Cerebellar nuclear complex (tissue), 1 donor: Measurements from ENCODE around the gene SLC66A1.

Experiments used
- DNase-seq, 2 experiments: peaks; one replicate each; lab custom pipeline; 2025; lab: John Stamatoyannopoulos, UW

The SLC66A1 gene

GRCh38 chr1:19325958-19326747 is 14.0 kb downstream of the SLC66A1 start:
- no peak for DNase-seq

DNA sequence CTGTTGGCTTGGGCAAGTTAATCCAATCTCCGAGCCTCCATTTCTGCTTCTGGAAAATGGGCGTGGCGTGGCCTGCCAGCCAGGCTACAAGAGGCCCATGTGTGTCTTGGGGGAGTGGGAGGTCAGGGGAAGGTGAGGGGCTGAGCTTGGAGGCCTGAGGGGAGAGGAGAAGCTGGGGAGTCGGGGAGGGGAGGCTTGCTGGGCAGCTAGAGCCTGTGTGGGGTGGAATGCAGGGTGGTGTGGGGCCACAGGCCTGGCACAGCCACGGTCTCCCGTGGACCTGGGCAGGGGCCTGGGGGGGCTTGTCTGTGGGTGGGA is 14.6 kb downstream of the SLC66A1 start:
- no peak for DNase-seq

DNA sequence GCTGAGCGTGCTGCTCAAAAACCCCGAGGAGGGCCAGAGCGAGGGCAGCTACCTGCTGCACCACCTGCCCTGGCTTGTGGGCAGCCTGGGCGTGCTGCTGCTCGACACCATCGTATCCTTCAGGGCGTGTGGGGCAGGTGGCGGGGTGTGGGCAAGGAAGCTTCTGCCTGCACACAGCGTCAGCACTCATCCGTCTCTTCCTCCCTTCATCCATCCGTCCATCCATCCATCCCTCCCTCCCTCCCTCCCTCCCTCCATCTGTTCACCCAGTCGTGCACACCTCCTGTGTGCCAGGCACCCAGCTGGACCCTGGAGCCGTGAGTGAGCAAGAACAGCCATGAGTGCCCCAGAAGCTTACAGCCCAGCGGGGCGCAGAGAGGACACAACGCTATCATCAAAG is 15.2 kb downstream of the SLC66A1 start:
- DNase-seq = no peak

DNA sequence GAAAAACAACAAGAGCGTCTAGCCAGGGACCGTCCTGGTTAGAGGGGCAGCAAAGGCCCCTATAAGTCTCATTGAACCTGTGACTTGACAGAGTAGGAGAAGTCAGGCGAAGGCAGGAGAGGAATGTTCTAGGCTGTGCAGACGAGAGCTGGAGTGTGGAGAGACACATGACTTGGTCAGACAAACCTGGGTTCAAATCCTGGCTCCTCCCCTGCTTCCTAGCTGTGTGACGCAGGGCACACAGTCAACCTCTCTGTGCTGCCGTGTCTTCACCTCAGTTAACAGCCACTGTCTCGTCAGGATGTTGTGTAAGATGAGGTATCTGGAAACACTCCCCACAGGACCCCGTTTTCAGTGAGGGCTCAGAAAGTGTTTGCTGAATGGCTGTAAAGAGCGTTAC is 15.6 kb downstream of the SLC66A1 start:
- no peak for DNase-seq

- no peak for DNase-seq
These were observed 16.4 kb downstream of the SLC66A1 start for GRCh38 chr1:19328486-19328885.

DNA sequence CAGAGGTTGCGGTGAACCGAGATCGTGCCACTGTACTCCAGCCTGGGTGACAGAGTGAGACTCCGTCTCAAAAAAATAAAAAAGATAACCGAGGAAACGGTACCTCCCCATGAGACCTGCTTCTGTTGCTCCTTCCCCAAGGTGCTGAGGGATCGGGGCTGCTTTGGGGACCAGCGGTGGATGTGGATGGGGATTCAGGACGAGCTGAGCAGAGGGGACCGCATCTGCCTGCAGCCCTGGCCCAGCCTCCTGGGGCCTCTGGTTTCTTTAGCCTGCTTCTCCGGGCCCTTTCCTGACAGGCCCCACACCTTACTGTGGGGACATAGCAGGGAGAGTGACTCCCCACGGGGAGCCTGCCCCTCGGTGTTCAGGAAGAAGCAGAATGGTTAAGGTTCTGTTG is 17.1 kb downstream of the SLC66A1 start:
- DNase-seq = no peak

GRCh38 chr1:19329611-19330010 is 17.5 kb downstream of the SLC66A1 start:
- no peak for DNase-seq

DNA sequence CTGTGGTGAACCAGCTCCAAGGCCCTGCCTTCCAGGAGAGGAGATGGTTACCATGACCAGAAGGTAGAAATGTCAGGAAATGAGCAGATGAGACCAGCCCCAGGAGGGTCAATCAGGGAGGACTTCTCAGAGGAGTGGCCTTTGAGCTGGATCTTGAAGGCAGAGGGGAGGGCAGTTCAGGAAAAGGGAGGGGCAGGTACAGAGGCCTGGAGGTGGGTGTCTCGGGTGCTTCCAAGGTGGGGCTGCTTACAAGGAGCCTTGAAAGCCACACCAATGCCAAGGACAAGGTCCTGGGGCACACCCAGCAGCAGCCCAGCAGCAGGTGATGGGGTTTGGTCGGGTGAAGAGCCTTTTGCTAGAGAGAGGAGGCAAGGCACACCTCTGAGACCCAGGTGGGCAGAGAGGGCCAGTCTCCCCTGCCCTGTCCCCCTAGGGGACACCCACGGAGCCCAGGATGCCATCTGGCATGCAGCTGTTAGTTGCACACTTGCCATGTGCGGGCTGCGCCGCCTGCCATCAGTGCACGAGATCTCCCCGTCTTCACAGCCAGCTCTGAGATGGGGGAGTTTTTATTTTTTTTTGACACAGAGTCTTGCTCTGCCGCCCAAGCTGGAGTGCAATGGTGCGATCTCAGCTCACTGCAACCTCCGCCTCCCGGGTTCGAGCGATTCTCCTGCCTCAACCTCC is 18.5 kb downstream of the SLC66A1 start:
- no peak for DNase-seq

DNA sequence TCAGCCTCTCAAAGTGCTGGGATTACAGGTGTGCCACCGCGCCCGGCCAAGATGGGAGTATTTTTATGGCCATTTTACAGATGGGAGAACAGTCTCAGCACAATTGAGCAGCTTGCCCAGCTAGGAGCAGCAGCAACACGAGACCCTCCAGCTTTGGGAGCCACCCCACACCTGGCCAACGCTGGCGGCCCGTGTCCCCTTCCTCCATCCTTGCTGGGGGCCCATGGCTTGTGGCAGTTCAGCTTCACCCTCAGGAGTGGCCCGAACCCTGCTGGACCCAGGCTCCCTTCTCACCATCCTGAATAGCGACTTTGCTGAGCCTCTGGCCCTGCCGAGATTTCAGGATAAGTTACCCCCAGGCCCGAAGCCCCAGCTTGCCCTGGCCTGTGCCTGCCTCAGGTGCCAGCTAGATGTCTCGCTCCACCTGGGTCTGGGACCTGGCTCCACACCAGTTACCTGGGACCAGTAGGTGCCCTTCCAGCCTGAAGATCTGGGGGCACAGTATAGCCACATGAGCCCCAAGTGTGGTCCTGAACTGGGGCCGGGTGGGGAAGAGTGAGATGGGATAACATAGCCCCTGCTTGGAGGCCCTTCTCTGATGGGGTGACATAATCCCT is 19.2 kb downstream of the SLC66A1 start:
- no peak for DNase-seq

- no peak for DNase-seq
These were observed 20.7 kb downstream of the SLC66A1 start for GRCh38 chr1:19332832-19333231.

DNA sequence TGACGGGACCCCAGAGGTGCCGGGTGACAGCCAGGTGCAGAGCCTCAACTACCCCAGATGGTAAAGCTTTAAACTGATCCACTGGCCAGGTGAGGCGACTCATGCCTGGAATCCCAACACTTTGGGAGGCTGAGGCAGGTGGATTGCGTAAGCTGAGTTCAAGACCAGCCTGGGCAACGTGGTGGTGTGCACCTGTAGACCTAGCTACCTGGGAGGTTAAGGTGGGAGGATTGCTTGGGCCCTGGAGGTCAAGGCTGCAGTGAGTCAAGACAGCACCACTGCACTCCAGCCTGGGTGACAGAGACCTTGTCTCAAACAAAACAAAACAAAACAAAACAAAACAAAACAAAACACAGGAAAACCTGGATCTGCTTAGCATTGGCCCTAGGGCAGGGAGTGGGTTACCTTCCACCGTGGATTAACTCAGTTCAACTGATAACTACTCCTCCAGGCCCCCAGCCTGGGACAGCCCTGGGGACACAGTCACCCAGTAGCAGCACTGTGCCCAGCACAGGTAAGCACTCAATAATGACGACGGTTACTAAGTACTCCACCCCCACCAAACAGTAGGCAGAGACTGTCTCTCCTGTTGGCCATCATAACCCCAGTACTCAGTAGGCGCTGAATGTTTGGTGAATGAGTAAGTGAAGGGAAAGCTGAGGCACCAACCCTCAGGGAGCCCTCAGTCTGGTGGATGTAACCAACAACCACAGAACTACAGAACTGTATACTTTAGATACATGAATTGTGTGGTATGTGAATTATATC is 21.6 kb downstream of the SLC66A1 start:
- no peak for DNase-seq

DNA sequence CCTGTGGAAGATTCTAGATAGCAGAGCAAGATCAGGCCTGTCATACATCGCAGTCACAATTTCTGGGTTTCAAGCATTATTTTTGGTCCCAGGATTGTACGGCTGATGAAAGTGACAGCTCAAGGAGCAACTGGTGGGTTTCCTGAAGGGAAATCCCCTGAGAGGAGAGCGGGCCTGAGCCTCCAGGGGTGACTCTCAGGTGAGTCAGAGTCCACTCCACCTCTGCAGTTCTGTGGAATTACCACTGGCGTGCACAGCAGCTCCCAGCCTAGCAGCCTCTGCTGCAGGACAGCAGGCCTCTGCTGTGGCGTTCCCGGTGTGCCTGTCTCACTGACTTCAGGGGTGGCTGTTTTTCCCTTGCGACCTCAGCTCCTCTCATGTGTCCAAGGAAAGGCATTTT is 24.4 kb downstream of the SLC66A1 start:
- DNase-seq = no peak

- DNase-seq = no peak
These were observed 25.2 kb downstream of the SLC66A1 start for GRCh38 chr1:19337289-19337688.

GRCh38 chr1:19338323-19338762 is 26.2 kb downstream of the SLC66A1 start:
- no peak for DNase-seq

DNA sequence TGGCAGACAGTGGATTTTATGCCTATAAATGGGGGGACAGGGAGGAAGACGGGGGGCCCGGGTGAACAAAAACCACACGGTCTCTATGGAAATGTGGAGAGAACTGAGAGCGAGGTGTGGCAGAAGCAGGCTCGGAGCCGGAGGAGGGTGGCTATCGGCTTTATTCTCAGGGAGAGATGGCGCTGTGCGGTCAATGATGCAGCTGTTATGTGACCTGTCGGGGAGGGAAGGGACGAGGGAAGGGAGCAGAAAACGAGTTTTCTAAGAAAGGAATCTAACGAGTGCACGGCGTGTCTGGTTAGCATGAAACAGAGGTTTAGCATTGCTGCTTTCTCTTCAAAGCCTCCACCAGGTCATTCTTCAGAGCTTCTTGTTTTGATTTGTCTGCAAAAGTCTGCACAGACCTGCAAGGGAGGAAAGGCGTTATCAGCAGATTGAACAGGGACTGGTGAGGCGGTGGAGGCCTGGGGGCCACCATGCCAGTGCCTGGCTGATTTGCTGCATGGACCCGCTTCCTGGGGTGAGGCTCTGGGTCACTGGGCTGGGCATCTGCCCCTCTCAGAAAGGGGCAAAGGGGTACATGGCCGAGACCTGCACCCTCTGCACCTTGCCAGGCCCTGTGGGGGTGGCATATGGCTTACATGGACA is 27.2 kb downstream of the SLC66A1 start:
- no peak for DNase-seq

GRCh38 chr1:19340387-19340937 is 28.3 kb downstream of the SLC66A1 start:
- DNase-seq = no peak

DNA sequence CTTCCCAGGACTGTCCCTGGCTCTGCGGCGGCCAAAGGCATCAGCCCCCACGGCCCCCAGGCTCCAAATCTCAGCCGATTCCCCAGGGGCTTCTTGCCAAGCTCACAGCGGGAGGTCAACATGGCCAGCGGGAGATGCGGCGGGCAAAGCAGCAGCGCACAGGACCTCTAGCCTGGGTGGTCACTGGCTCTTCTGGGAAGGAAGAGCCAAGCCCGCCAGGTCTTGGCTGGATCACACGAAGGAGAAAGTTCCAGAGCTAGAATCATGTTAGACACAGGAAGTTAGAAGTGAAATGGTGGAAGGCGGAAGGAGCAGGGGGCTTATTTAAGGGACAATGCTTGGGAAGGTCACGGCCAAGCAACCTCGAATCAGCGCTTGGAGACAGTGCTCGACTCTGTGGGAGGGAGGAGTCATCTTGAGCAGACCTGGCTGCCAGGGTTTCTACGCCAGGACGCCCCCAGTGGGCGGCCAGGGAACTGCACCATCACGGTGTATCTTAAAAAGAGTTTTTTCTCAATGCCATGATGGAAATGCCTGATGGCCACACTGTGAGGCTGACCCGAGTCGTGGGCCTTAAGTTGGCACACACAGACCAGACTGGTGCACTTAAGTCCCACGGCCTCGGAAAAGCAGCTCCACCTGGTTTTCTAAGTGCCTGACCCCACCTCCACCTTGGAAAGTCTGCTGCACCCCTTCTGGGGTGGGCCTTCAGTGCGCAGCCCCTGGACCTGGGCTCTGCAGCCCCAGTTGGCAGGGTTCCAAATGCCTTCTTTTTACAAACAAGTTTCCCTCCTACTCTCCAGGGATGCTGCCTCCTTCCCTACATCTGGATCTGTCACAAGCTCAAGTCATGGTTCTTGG is 29.3 kb downstream of the SLC66A1 start:
- peak in 1 of 2 experiments; percentile 15 for DNase-seq

DNA sequence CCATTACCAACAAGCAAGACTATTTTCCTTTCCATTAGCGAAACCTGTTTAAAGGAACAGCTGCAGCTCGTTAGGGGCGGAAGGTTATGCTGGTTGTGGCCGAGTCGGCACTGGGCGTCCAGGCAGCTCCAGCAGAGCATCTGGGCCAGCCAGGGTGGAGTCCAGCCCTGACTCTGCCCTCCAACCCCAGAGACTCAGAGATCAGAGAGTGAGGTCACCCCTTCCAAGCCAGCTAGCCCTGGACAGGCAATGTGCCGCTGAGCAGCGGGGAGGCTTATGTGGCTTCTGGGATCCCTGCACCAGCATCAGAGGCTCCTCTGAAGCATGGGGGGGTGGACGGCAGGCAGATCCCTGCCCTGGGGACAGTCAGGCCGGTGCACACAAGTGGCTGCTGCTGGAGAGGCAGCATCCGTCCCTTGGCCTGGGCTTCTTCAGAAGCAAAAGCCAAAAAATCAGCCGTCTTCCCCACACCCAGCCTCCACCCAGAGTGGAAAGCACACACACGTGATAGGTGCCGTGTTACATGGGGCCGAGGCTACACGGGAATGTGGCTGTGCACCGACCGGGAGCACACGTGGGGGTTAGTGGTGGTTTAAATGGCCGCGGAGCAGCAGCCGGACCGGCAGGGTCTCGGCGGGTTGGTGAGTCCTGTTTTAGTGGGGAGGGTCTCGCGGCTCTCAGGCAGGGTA is 30.1 kb downstream of the SLC66A1 start:
- DNase-seq = no peak

- no peak for DNase-seq
These were observed 30.9 kb downstream of the SLC66A1 start for GRCh38 chr1:19342894-19343616.
